Measurements from ENCODE around the gene MALRD1. TPM values are rescaled to one million over a fixed set of nuclear protein-coding genes. Genes with fewer than 3 reads are reported as not detected.

The MALRD1 gene
- total RNA-seq, 1 donor from 2014 or later: 0.84 TPM

- no peaks in the 10 kb centered on the region for H3K36me3 Mint-ChIP-seq (ENCODE audit: low read depth)
- no peak for TF ChIP-seq CTCF (conservative IDR thresholded peaks at IDR 0.05)
- H3K9me3 Mint-ChIP-seq: no peaks in the 10 kb centered on the region
- no peak overlapping the region for H3K4me3 Mint-ChIP-seq
- no peak overlapping the region for H3K27ac Mint-ChIP-seq (ENCODE audit: unreplicated experiment)
- H3K4me1 Mint-ChIP-seq: no peaks in the 10 kb centered on the region
- DNase-seq (ENCODE audit: low read depth, low spot score): no peak
- no peaks in the 10 kb centered on the region for H3K27me3 Mint-ChIP-seq (ENCODE audit: low read depth)
Observed at GRCh38 chr10:19041171-19041570, 7.4 kb upstream of the MALRD1 start.

- Mint-ChIP-seq H3K36me3 (ENCODE audit: low read depth) (no peaks in the 10 kb centered on the region), H3K27me3 (ENCODE audit: low read depth) (no peaks in the 10 kb centered on the region), H3K9me3 (no peaks in the 10 kb centered on the region), H3K4me1 (peaks cover under 1% of the 10 kb centered on the region), H3K4me3 (no peak overlapping the region), H3K27ac (ENCODE audit: unreplicated experiment) (no peak overlapping the region)
- no peak for TF ChIP-seq CTCF (conservative IDR thresholded peaks at IDR 0.05)
- no peak for DNase-seq (ENCODE audit: low read depth, low spot score)
Observed at GRCh38 chr10:19043431-19043830, 5.2 kb upstream of the MALRD1 start.

DNA sequence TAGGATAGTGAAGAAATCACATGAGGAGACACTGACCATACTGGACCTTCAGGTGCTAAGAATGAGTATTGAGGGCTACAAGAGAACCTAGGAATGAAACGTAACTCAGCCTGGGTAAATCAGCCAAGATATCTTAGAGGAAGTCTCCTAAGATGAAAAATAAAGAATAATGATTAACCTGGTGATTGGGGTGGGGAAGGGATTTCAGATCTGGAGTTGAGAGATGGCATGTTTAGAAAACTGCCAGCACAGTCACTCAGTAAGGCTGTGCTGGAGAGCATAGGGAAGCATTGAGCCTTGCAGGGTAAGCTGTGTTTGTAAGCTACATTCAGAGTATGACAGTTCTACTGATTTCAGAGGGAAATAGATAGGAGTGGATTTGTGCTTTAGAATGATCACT, 1.9 kb upstream of the MALRD1 start:
- H3K27me3 Mint-ChIP-seq (ENCODE audit: low read depth): no peaks in the 10 kb centered on the region
- no peak for DNase-seq (ENCODE audit: low read depth, low spot score)
- H3K4me3 Mint-ChIP-seq: no peak overlapping the region
- H3K36me3 Mint-ChIP-seq (ENCODE audit: low read depth): no peaks in the 10 kb centered on the region
- TF ChIP-seq CTCF (conservative IDR thresholded peaks at IDR 0.05): no peak
- H3K27ac Mint-ChIP-seq (ENCODE audit: unreplicated experiment): no peak overlapping the region
- peaks cover 10% of the 10 kb centered on the region for H3K4me1 Mint-ChIP-seq
- H3K9me3 Mint-ChIP-seq: no peaks in the 10 kb centered on the region

- TF ChIP-seq CTCF (conservative IDR thresholded peaks at IDR 0.05): no peak
- no peaks in the 10 kb centered on the region for H3K36me3 Mint-ChIP-seq (ENCODE audit: low read depth)
Observed at GRCh38 chr10:19048891-19049290, 290 bp downstream of the MALRD1 start.

GRCh38 chr10:19049567-19049966, 966 bp downstream of the MALRD1 start:
- H3K27ac Mint-ChIP-seq (ENCODE audit: unreplicated experiment): no peak overlapping the region
- no peak overlapping the region for H3K4me3 Mint-ChIP-seq
- no peaks in the 10 kb centered on the region for H3K36me3 Mint-ChIP-seq (ENCODE audit: low read depth)
- no peaks in the 10 kb centered on the region for H3K9me3 Mint-ChIP-seq
- no peak for DNase-seq (ENCODE audit: low read depth, low spot score)
- no peaks in the 10 kb centered on the region for H3K27me3 Mint-ChIP-seq (ENCODE audit: low read depth)
- TF ChIP-seq CTCF (conservative IDR thresholded peaks at IDR 0.05): no peak
- H3K4me1 Mint-ChIP-seq: peaks cover 10% of the 10 kb centered on the region

More at GRCh38 chr10:19048891-19049290, 290 bp downstream of the MALRD1 start:
- Mint-ChIP-seq H3K27ac (ENCODE audit: unreplicated experiment) (no peak overlapping the region), H3K9me3 (no peaks in the 10 kb centered on the region), H3K4me3 (no peak overlapping the region), H3K27me3 (ENCODE audit: low read depth) (no peaks in the 10 kb centered on the region), H3K4me1 (peaks cover 10% of the 10 kb centered on the region)
- DNase-seq (ENCODE audit: low read depth, low spot score): no peak
